GOT3 (cell line): ENCODE data around the gene PRKAG2.

ENCODE experiments used
- DNase-seq: peaks from one replicate; lab custom pipeline; 2025; ENCODE audit warnings: mixed read lengths; lab: John Stamatoyannopoulos, UW

Gene PRKAG2

GRCh38 chr7:151678227-151678604 lies 198.7 kb downstream of the PRKAG2 start:
- DNase-seq: no peak

GRCh38 chr7:151677581-151678226 lies 199.2 kb downstream of the PRKAG2 start:
- no peak for DNase-seq

- DNase-seq: no peak
Observed at GRCh38 chr7:151676759-151677158, 200.2 kb downstream of the PRKAG2 start.

GRCh38 chr7:151675196-151675920 lies 201.6 kb downstream of the PRKAG2 start:
- no peak for DNase-seq

GRCh38 chr7:151674161-151674920 lies 202.6 kb downstream of the PRKAG2 start:
- no peak for DNase-seq

GRCh38 chr7:151673216-151673615 lies 203.7 kb downstream of the PRKAG2 start:
- DNase-seq: no peak

GRCh38 chr7:151672716-151673115 lies 204.2 kb downstream of the PRKAG2 start:
- no peak for DNase-seq

DNA sequence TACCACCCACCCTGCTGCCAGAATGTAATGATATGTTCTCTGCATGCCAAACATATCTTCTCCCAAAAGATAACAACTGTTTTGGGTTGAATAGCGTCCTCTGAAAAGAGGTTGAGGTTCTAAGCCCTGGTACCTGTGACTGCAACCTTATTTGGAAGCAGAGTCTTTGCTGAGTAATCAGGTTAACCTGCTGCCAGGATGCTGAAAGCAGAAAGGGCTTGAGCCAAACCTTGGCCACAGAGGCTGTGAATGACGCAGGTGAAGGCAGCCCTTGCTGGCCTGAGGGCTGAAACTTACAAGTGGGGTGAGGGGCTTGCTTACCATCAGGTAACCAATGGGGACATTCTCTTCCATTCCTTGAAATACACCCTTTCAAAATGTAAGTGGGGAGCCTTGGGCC lies 205.4 kb downstream of the PRKAG2 start:
- no peak for DNase-seq

DNA sequence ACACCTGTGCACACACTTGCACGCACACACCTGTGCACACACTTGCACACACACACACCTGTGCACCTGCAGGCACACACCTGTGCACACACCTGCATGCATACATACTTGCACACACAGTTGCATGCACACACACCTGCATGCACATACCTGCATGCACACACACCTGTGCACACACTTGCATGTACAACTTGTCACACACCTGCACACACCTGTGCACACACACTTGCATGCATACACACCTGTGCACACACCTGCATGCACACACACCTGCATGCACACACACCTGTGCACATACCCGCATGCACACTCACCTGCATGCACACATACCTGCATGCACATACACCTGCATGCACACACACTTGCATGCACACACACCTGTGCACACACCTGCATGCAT lies 207.2 kb downstream of the PRKAG2 start:
- DNase-seq: no peak

DNA sequence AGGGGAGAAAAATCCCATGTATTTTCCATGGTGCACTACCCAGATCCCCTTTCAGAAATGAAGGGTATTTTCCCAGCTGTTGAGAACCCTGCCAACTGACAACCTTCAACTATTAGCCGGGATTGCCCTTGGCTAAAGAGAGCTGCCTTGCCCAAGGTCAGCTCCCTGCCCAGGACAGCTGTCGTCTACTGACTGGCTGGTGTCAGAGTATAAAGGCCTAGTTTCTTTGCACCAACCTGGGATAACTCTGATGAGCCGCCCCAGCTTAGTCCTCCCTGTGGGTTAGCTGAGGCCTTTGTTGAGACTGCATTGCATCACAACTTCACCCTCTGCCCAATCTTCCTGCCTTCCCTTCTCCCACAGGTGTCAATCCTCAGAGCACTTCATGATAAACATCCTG lies 210.0 kb downstream of the PRKAG2 start:
- no peak for DNase-seq

GRCh38 chr7:151665368-151665767 lies 211.5 kb downstream of the PRKAG2 start:
- DNase-seq: no peak

- DNase-seq: no peak
Observed at GRCh38 chr7:151664268-151664667, 212.6 kb downstream of the PRKAG2 start.

GRCh38 chr7:151663382-151664100 lies 213.4 kb downstream of the PRKAG2 start:
- no peak for DNase-seq

DNA sequence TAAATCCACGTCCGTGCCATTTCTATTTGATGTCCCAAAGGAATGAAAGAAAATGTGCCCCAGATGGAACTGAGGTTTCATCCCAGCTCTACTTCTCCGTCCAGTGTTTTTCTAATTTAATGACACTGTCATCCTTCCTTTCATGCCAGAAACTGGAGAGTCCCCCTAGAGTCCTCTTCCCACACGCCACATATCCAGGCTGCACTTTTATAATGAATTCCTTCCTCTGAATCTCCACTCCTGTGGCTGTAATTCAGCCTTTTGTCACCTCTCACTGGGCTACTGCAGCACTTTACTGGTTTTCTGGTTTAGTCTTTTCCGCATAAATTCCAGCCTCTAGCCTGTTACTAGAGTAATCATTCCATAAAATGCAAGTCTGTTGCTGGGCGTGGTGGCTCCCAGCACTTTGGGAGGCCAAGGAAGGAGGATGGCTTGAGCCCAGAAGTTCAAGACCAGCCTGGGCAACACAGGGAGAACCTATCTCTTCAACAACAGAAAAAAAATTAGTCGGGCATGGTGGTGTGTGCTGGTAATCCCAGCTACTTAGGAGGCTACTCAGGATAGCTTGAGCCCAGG lies 214.6 kb downstream of the PRKAG2 start:
- DNase-seq: no peak

DNA sequence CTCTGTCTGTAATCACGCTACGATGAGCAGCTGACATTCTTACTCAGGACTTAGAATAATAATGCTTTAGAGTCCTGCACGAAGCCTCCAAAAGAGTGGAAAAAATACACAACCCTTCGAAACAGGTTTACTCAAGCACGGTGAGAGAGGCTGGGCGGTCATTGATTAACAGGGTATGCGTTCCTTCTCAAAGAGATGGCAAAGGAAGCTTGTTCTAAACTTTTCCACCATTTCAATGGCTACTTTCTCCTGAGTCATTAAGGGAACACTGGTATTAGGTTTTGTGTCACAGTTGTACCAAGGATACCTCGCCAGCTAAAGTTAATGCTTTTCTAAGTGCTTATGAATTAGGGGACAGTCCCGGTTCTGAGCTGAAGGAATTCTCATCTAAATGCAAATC lies 215.3 kb downstream of the PRKAG2 start:
- DNase-seq: no peak

GRCh38 chr7:151660141-151660540 lies 216.8 kb downstream of the PRKAG2 start:
- DNase-seq: no peak

DNA sequence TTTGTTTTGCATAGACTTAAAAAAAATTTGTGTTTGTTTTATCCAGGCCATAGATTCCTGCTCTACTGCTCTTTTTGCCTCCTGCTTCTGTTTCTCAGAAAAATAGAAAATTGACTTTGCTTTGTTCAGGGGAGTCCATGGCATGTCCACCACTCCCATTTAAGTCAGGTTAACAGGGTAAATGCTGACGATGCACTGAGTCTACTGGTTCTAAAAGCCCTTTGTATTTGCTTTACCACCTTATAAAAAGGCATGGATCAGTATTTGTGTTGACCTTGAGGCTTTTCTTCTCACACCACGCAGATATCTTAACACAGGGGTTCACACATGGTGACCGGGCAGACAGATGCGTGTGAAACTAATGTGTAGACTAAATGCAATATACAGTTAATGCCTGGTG lies 217.7 kb downstream of the PRKAG2 start:
- DNase-seq: no peak

DNA sequence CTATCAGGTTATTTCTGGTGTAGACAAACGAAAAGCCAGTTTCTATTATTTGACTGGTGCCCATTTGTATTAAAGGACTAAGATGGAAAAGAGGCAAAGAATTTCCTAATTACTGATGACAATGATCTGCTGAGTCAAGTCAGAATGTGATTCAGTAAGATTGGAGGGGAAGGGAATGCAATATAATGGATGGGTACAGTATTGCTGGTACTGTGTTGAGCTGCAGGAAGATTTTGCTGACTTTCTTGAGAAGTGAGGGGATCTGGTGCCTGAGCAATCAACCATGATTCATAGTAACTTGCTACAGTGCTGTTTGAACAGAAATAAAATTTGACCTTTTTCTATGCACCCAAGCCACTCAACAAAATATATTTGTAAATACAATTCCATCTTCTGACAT lies 218.1 kb downstream of the PRKAG2 start:
- no peak for DNase-seq

GRCh38 chr7:151657173-151657572 lies 219.7 kb downstream of the PRKAG2 start:
- no peak for DNase-seq

DNA sequence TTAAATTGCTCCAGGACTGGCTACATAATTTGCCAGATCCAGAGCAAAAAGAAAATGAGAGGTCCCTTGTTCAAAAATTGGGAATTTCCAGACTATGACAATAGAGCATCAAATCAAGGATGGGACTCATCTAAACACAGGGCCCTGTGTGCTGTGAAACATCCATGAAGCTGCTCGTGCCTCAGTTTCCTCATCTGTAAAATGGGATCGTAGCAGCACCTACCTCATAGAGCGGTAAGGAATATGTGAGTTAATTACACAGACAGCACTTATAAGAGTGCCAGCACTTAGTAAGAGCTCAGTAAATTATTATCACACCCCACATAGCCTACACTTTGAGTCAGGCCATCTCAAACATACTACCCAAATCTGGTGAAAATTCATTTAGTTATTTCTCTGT lies 221.4 kb downstream of the PRKAG2 start:
- DNase-seq: no peak

GRCh38 chr7:151652111-151652510 lies 224.8 kb downstream of the PRKAG2 start:
- DNase-seq: no peak

GRCh38 chr7:151650161-151650560 lies 226.8 kb downstream of the PRKAG2 start:
- no peak for DNase-seq
